HG03571 (cell line): Measurements from ENCODE around the gene NCF4.

Experiments used
- ATAC-seq: cut with Tn5 transposase; IDR thresholded peaks from one replicate; pipeline ENCODE4 v1.9.1; 2021; ENCODE audit not compliant: unreplicated experiment

Gene NCF4

GRCh38 chr22:36892292-36892691, 31.5 kb downstream of the NCF4 start:
- no peak for ATAC-seq

GRCh38 chr22:36893262-36893661, 32.5 kb downstream of the NCF4 start:
- no peak for ATAC-seq

GRCh38 chr22:36894266-36894665, 33.5 kb downstream of the NCF4 start:
- no peak for ATAC-seq

- no peak for ATAC-seq
These were observed 36.8 kb downstream of the NCF4 start for GRCh38 chr22:36897611-36898010.

- ATAC-seq: no peak
These were observed 37.9 kb downstream of the NCF4 start for GRCh38 chr22:36898690-36899089.

- no peak for ATAC-seq
These were observed 38.7 kb downstream of the NCF4 start for GRCh38 chr22:36899498-36899897.

GRCh38 chr22:36900225-36900624, 39.4 kb downstream of the NCF4 start:
- ATAC-seq: no peak

GRCh38 chr22:36900880-36901279, 40.1 kb downstream of the NCF4 start:
- ATAC-seq: no peak

- peak; percentile 50 for ATAC-seq
These were observed 40.8 kb downstream of the NCF4 start for GRCh38 chr22:36901411-36902142.

GRCh38 chr22:36902143-36902926, 41.5 kb downstream of the NCF4 start:
- ATAC-seq: no peak

DNA sequence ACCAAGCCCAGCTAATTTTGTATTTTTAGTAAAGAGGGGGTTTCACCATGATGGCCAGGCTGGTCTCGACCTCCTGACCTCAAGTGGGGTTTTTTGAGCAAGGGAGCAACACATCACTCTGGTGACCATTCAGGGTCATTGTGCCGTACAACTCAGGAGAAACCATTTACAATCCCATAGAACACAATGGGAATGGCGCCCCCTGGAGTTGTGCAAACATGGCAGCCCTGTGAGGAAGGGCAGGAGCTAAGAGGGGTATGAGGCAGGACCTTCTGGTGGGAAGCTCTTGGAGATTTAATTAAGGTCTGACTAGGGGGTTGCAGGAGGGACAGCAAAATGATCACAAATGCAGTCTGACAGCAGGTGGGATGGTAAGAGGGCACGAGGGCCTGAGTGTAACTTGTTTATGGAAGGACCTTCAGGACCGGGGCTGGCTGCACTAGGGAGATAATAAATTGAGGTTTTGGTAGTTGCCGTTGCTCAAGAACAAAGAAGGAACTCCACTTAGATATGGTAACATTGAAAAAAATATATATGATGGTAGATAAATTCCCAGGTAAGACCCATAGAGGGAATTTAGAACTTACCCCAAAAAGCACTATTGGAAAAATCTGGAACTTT, 43.6 kb downstream of the NCF4 start:
- ATAC-seq: no peak

GRCh38 chr22:36907253-36908195, 46.7 kb downstream of the NCF4 start:
- ATAC-seq: no peak

- ATAC-seq: no peak
These were observed 49.7 kb downstream of the NCF4 start for GRCh38 chr22:36910461-36910860.

DNA sequence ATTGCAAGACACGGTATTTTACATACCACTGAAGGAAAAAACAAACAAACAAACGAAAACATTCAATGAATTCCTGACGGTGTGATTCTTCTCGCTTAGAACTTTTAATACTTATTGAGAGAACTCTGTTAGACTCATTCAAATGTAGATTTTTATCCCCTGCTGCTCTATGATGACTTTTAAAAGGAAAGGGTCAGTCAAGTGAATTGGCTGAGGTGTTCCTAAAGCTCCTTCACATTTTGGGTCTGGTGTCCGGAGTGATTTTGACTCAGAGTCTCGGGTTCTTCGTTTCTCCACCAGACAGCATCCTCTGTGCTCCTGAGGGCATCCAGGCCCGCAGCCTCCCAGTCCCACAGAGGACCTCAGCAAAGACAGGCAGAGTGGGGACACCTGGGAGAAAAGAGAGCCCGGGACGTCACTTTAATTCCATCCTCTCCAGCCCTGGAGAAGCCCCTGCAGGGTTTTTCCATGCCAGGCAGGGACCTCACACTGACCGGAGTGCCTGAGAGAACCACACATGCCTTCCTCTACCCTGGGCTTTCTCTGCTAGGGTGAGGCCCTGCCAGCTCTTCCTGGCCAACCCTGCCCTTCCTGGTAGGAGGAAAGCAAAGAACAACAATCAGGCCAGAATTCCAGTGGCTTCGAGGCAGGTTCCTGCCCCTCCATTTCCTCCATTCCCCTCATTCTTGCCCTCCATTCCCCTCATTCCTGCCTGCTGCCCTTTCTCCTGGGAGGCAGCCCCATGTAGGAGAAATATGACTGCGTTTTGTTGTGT, 51.3 kb downstream of the NCF4 start:
- no peak for ATAC-seq

- no peak for ATAC-seq
These were observed 52.1 kb downstream of the NCF4 start for GRCh38 chr22:36912694-36913426.

DNA sequence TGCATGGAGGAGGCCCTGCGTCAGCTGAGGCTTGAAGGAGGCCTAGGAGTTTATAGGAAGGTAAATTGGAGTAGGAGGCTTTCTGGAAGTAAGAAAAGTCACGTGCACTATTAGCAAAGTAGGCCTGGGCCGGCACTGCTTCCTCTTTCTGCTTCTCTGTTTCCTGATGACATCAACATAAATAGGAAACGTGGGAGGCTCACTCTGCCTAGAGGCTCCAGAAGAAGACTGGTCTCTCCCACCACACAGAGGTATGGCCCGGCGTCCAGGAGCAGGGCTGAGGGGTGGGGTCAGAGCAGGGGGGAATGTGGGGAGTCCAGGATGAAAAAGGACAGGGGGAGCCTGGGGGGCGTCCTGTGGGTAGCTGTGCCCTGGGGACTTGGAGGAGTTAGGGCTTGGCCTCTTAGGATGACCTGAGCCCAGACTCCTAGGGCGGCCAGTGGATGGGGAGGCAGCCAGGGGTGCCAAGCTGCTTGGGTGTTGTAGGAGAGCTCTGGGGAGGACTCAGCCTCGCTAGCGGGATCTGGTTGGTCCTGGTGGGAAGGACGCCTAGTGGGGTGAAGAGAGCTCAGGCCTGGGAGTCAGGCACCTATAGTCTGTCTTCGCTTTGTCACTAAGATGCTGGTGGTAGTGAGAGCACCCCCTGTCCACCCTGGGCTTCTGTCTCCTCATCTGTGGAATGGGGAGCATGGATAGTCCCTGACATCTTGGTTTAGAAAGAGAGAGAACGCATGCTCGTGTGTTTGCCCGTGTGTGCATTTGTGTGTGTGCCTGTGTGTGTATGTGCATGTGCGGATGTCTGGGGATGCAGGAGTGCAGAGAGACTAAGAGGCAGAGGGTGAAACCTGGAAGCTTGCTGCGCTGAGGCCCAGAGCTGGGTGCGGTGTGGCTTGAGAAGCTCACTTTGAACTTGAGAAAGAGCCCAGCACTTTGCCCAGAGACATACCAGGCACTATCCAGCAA, 52.9 kb downstream of the NCF4 start, which contains the start of gene CSF2RB:
Gene CSF2RB (plus strand): TSS at position 202 of the 963 bp plus-strand sequence. CDS start 8,580 bp downstream, outside the sequence.
- no peak for ATAC-seq

- no peak for ATAC-seq
These were observed 53.6 kb downstream of the NCF4 start for GRCh38 chr22:36914390-36914752.

DNA sequence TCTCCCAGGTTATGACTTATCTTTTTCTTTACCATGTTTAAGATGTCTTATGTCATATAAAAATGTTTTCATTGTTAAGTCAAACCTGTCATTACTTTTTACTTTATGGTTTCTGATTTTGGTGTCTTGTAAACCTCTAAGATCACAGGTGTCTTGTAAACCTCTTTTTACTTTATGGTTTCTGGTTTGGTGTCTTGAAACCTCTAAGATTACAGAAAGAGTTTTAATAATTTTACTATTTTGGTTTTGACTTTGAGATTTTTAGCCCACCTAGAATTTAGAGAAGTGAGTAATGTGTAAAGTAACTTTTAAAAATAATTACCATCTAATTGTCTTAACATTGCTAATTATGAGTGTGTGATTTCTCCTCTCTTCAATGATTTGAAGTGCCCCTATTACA, 55.2 kb downstream of the NCF4 start:
- no peak for ATAC-seq
